GM21528 (cell line): Measurements from ENCODE around the gene TPM4.

ENCODE experiments used
- ATAC-seq: cut with Tn5 transposase; IDR thresholded peaks from one replicate; pipeline ENCODE4 v1.9.1; 2021; ENCODE audit warnings: mild to moderate bottlenecking, moderate library complexity; ENCODE audit not compliant: unreplicated experiment, low FRiP score

The TPM4 gene

DNA sequence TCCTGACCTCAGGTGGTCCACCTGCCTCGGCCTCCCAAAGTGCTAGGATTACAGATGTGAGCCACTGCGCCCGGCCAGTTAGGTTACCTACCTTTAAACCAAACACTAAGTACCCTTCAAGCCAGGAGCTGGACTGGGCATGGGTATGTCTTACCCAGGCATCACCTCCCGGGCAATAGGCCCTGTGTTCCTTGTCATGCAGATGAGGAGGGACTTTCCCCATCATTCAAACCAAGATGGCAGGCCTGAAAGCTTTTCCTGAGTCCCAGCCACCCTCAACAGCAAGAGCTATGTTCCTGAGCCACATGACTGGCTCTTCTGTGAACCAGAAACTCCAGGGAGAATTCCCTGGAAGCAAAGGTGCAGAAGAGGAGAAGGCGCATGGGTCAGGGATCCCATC is 44.8 kb downstream of the TPM4 start:
- no peak for ATAC-seq

DNA sequence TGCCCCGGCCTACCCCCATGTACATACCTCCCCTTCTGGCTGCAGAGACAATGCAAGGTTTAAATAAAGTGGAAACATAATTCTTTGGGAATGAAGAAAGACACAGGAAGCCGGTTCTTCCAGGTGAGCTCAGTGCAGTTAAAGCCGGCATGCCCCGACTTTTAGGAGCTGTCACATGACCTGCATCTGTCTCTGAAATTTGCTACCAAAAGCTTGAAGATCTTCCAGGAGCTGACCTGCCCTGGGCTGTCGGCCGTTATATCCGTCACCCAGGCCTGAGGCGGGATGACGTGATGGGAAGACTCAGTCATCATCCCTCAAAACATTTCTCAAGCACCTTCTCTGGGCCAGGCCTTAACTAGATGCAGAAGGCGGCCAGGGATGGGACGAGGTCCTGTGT is 45.7 kb downstream of the TPM4 start:
- no peak for ATAC-seq

DNA sequence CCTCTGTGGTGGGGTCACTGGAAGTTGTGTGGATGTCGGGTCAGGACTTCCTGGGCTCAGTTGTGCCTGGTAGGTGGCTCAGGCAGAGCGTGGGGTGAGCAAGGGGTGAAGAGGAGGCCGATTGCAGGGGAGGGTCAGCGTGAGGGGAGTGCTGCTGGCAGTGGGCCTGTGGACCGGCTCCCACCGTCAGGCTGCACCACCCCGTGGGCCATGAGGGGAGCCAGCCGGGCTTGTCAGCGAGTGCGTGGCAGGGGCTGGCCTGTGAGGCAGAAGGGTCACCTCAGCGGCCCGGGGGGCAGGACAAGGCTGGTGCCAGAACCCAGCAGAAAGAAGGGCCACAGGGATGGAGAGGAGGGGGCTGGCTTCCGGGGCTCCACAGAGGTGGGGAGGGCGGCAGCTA is 48.7 kb downstream of the TPM4 start:
- no peak for ATAC-seq

DNA sequence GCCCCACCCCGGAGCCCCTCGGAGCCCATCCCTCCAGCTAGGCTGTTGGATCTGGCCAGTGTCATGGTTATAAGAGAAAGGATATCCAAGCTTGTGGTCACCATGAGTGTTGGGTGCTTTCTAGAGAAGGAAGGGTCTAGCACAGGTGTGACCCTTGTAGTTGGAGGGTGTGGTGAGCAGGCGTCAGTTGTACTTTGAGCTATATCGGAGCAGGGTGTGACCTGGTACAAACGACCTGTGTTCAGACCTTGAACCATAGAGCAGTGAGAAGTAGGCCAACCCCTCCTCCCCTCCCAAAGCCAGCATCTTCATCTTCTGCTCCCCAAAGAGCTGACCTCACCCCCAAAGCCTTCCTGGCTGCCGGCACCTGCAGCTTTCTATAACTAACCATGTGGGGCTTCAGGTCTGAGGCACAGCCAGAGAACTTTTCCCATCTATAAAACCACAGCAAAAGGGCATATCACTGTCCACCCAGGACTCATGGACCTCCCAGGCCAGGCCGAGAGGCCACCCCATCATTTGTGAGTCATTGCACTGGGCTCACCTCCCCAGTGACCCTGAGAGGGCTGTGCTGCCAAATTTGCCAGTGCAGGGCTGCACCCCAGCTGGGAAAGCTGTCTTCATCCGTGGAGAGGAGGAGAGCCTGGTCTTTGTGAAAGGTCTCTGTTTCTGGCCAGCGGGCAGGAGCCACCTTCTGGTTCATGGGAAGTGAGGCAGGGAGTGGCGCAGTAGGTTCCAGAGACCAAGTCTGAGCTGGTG is 49.6 kb downstream of the TPM4 start:
- ATAC-seq: no peak

DNA sequence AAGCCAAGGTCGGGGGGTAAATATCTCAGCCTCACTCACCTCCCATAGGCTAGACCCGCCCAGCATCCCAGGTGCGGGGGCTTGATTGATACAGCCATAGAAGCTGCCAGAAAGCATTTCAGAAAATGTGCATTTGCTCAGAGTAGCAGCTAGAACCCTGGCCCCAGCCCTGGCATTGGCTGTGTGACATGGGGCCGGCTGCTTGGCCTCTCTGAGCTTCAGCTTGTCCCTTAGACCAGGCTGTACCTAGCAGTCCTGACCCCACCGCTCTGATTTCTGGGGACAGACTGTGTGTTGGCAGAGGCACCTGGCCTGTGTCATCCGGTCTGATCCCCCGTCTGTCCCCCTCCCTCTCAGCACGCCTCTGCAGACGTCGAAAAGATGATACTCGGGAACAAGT is 50.8 kb downstream of the TPM4 start:
- ATAC-seq: no peak

DNA sequence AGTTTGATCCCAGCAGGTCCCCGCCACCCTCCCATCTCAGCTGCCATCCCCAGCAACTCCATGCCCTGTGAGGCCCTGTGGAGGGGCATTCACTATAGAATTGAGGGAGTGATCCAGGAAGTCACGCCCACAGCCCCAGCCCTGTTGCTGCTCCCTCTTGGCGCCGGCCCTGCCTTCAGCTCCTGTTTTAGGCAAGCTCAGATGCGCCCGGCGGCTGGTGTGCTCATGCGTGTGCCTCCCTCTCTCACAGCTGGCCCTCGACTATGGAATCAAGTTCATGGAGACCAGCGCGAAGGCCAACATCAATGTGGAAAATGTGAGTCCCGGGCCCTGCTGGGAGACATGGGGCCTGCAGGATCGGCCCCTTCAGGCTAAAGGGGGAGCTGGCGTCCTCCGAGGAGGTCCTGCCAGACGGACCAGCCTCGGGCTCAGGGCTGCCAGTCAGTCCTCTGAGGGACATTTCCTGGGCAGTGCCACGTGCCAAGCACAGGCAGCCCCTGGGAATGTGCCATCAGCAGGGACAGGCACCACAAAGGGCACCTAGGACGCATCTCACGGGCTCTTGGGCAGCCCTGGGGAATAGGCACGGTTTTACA is 51.6 kb downstream of the TPM4 start:
- ATAC-seq: no peak

DNA sequence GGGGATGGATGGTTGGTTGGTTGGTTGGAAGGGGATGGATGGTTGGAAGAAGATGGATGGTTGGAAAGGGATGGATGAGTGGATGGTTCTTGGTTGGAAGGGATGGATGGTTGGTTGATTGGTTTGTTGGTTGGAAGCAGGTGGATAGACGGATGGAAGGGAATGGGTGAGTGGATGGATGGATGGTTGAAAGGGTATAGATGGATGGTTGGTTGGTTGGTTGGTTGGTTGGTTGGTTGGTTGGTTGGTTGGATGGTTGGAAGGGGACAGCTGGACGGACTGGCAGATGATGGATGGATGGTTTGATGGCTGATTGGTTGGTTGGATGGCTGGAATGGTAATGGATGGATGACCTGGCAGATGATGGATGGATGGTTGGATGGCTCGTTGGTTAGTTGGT is 55.4 kb downstream of the TPM4 start:
- ATAC-seq: no peak

DNA sequence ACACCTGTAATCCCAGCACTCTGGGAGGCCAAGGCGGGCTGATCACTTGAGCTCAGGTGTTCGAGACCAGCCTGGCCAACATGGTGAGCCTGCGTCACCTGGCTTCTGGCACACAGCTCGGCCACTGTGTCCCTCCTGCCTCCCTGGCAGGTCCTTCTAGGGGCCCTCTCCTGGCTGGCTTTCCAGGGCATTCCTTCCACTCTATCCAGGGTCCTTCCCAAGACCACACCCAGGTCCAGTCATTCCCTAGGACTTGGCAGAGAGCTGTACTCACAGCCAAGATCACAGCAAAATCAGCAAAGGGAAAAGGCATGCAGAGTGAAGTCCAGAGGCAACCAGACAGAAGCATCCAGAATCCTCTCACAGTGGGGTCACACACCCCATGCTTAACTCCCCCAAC is 57.5 kb downstream of the TPM4 start:
- no peak for ATAC-seq

DNA sequence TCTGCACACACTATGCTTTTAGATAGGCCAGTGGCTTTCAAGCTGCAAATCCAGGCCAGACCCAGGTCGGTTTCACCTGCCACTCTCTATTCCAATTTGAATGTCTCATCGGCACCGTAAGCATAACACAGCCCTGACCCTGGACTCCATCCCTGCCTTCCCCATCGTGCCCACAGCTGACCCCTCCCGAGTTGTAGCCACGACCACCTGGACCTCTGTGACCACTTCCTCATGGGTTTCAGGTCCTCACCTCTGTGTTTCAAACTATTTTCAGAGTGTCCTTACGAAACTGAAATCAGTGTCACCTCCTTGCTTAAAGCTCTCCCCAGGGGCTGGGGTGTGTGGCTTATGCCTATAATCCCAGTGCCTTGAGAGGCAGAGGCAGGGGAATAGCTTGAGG is 58.2 kb downstream of the TPM4 start:
- no peak for ATAC-seq

DNA sequence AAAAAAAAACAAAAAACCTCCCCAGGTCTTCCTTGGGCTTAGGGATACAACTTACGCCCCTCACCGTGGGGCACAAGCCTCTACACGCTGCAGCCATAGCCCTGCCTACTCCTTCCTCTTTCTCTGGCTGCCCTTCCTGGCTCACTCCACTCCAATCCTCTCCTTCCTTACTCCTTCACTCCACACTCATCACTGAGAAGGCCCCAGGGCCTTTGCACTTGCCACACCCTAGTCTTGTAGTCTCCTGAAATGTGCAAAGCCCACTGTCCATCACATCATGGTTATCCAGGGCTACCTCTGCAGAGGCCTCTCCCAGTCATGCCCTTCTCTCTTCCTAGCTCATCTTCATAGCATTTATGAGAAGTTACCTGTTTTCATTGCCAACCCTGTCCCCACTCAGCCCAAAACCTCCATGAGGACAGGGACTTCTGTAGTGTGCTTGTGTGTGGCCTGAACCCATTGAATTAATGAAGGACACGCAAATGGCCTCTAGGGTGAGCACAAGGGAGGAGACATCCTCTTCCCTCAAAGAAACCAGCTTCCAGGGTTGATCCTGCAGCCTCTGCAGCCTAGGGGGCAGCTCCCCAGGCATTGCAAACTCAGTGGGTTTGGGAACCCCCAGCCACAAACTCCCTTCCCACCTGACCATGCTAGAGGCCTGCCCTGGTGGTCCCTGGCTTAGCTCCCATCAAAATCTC is 59.3 kb downstream of the TPM4 start:
- ATAC-seq: no peak

DNA sequence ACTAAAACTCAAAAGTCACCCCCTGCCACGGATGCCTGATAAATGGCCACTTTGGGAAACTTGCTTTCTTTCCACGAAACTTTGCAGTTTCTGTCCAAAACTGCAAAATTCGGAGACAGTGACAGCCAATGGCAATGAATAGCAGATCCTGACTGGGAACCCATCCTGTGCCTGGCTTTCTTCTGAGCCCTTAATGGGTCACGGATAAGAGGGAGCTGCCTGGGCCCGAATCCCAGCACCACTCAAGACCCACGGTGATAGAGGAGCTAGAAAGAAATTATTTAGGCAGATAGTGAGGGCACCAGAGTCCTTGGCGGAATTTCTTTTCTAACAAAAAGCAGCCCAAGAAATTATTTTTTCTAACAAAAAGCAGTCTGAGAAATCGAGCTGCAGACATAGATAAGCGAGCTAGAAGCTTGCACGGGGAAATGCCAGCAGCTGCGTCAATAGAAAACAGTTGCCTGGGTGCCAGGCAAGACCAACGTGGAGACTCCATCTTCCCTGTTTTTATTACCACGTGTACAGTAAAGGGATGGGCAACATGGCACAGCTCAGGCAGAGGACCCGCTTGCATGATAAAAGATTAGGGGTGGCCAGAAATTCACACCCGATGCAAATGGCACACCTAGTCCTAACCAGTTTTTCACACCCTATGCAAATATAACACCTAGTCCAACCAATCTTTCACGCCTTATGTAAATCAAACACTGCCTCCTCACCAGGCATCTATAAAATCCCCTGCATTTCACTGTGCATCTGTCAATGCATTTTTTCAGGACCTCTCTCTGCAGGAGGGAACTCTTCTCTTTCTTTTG is 60.1 kb downstream of the TPM4 start:
- ATAC-seq: no peak

DNA sequence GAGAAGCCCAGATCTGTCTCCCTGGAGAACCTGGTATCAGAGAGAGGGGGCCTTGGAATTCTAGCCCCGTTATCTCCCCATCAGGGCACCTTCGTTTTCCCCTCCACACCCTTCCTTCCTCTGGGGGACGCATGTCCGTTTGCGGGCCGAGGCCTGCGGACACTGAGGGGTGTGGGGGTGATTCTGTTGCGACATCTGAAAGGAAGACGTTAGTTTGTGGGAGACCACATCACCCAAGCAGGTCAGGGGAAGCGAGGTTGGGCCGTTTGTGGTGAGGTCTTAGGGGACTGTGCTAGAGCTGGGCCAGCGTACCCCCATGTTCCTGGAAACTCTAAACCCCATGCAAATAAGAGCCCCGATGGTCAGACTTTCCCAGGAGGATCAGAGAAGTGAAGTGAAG is 63.5 kb downstream of the TPM4 start:
- ATAC-seq: no peak

DNA sequence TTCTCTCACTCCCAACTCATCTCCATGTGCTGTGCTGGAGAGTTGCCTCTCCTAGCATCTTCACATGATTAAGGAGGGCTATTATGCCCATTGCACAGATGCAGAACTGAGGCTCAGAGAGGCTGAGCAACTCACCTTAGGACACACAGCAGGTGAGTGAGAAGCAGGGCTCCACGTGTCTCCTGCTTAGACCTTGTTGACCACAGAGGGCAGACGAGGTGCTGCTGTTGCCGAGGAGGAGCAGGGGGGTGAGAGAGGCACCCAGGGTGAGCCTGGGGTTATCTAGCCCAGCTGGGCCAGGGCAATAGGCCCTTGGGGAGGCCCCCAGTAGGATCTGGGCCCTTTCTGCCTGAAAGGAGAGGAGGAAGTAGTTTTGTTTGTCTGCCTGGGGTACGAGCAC is 64.7 kb downstream of the TPM4 start:
- ATAC-seq: no peak

DNA sequence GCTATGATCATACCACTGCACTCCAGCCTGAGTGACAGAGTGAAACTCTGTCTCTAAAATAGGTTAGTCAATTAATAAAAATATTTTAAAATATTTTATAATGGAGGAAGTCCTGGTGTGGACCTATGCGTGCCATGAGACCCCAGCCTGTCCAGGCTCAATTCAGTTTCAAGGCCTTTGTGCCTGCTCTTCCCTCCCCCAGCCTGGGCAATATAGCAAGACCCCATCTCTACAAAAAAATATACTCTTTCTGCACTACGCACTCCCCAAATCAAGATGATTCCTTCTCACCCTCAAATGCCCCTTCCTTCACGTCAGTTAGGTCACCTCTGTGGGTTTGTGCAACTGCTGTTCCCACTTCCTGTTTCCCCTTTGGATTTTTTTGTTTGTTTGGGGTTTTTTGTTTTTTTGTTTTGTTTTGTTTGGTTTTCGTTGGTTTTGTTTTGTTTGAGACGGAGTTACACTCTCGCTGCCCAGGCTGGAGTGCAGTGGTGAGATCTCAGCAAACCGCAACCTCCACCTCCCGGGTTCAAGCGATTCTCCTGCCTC is 65.8 kb downstream of the TPM4 start:
- ATAC-seq: no peak

DNA sequence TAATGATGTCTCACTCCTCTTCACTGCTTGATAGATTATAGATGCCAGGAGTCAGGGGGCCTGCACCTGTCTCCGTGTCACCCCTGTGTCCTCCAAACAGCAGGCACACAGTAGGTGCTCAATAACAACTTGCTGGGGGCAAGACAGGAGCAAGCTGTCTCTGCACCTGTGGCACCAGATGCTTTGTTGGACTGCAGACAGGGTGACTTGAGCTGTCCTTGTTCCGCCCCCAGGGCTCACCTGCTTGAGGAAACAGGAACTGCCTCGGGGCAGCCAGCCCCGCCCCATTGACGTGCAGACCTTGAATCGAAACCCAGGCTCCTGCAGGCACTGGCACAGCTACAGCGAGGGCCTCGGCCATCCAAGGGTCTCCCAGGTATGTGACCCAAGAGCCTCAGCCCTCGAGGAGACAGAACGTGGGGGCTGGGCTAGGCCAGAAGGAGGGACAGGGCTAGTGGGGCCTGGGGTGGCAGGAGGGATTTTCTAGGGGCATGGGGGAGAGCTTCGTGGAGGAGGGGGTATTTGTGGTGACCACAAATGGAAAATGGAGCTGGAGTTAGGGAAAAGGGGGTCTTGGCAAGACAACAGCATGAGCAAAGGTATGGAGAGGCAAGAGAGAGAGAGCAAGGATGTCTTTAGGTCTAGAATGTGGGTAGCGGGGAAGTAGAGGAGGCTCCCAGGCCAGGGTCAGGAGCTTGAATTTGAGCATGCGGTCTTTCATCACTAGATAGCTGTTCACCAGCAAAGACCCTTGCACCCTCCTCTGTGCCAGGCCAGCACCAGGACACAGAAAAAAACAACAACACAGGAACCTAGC is 67.3 kb downstream of the TPM4 start, which contains the start of gene HSH2D:
Gene HSH2D (plus strand): TSS at position 287 of the 817 bp plus-strand sequence. CDS start 5,066 bp downstream, outside the sequence.
- peak; percentile 50 for ATAC-seq

DNA sequence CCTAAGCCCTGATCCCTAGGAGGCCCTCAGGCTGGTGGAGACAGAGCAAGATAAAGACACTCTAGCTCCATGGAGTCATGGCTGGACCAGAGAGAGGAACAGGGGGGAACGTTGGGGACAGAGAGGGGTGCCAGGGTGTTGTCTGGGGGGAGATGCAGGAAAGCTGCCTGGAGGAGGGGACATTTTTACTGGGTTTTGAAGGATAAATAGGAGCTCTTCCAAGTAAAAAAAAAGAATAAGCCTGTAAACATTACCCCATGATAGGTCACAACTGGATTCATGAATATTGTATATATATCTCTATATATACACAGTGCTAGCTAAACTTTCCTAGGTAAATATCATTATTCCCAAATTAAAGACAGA is 67.9 kb downstream of the TPM4 start:
- no peak for ATAC-seq

DNA sequence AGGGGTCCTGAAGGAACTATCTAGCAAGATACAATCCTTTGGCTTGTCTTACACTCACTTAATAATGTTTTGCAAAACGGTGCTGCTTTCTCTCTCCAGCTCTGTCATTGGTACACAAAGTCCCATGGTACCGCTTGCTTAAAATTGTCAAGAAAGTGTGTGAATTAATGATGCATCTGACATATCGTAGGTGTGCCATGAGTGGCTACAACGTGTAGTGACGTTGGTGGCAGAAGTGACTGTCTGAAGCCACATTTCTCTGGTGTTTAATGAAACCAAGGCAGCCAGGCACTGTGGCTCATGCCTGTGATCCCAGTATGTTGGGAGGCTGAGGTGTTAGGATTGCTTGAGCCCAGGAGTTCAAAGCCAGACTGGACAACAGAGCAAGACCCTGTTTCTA is 69.8 kb downstream of the TPM4 start:
- ATAC-seq: no peak

DNA sequence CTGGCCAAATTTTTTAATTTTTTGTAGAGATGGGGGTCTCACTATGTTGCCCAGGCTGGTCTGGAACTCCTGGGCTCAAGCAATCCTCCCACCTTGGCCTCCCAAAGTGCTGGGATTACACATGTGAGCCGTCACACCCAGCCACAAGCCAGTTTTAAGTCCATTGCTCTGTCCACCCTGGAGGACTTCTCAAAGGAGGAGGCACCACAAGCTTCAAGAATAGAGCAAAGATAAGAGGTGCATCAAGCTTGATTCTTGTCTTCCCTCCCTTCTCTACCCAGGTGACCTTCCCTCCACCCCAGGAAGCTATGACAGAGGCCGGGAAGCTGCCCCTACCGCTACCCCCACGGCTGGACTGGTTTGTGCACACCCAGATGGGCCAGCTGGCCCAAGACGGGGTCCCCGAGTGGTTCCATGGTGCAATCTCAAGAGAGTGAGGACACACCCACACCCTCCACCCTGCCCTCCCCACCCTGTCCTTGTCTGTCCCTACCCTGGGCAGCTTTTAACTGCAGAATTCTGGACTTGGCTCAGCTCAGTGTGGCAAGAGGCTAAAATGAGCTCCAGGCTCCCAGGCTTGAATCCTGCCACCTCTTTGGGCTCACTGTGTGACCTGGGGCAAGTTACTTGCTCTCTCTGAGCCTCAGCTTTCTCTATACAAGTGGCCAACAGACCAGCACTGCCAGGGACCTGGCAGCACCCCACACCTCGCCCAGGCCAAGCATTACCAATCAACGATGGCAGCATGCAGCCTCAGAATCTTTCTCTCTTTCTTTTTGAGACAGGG is 72.3 kb downstream of the TPM4 start:
- ATAC-seq: no peak
